GM21390 (cell line): ENCODE results near the gene CCL18.
"Not testable (repeated sequence)": the region's sequence is repeated elsewhere in the genome, so short reads cannot be mapped to it uniquely, and the experiment has no call there.

Experiments used
- ATAC-seq: cut with Tn5 transposase; IDR thresholded peaks from one replicate; pipeline ENCODE4 v1.9.1; 2021; ENCODE audit not compliant: unreplicated experiment

Gene CCL18

GRCh38 chr17:36099004-36099403 is 34.9 kb downstream of the CCL18 start:
- not testable (repeated sequence) for ATAC-seq

- peak; percentile 75 for ATAC-seq
Measured at GRCh38 chr17:36103401-36103975, 39.4 kb downstream of the CCL18 start, which contains the start of gene CCL4. Gene CCL4 (plus strand): TSS chr17:36103827. CDS start chr17:36103906, 79 bp downstream.

DNA sequence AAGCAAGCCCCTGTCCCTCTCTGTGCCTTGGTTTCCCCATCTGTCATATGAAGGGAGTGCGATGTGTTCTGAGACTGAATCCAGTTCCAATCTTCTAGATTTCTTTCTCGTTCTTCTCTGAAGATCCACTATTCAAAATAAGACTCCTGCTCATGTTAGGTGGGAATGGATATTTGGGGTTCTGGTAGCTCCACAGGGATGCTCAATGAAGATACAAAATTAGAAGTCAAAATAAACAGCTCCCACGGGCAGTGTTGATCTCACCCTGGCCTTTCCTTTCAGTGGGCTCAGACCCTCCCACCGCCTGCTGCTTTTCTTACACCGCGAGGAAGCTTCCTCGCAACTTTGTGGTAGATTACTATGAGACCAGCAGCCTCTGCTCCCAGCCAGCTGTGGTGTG is 40.2 kb downstream of the CCL18 start:
- not testable (repeated sequence) for ATAC-seq

DNA sequence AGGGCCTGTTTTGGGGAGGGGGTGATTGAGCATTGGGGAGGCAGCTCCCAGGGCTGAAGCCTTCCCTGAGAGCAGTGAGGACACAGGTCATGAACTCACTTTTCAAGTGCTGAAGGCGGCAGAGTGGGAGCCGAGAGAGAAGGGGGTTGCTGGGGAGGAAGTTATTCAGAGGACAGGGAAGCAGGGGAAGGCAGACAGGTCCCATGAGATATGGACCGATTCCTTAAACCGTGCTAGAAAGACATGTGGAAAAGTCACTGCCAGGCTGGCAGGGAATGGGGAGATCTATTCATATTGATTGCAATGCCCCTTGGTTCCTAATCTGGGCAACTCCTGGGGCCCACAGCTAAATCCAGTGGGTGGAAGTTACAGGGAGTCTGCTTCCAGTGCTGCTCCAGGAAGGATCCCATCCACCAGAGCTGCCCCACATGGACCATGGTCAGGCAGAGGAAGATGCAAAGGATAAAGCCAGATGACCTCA is 40.7 kb downstream of the CCL18 start:
- ATAC-seq: no peak

DNA sequence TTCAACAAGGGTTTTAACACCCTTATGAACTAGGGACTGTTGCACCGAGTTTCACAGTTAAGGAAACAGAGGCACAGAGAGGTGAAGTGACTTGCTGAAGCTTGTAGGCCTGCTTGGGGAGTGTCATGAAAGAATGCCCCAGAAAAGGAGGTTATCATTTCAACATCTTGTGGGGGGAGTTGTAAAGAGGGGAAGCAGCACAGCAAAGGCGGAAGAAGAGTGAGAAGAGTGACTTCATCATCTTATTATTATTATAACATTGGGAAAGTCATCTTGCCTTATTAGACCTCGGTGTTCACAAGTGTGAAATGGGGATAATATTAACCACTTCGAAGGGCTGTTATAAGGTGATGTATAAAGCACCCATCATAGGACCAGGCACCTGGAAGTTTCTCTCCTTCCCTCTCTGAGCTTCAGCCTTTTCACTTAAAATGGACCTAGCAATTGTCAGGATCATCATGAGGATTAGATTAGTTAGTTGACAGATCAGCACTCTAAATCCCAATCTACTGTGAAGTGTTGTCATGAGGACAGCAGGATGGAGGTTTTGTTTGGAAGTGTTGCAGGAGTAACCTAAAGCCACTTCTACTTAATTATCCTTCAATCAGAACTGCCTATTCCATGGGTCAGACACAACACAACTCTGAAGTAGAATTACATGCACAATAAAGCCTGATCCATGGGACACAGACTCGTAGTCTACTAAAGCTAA is 41.9 kb downstream of the CCL18 start:
- no peak for ATAC-seq

DNA sequence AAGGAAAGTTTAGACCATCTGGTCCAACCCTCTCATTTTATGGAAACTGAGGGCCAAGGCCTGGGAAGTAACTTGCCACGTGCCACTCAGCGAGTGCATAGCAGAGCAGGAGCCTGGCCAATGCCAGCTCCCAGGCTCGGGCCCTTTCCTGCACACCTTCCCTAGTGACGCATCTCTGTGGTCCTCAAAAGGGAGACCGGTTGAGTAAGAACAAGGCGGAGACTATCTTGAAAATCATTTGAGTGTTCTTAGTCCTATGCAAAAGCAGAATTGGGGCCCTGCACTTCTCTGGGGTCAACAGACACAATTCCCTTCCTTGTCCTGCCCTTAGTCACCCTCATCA is 42.4 kb downstream of the CCL18 start:
- no peak for ATAC-seq

- no peak for ATAC-seq
Measured at GRCh38 chr17:36107660-36108059, 43.6 kb downstream of the CCL18 start.

- ATAC-seq: not testable (repeated sequence)
Measured at GRCh38 chr17:36108265-36108664, 44.2 kb downstream of the CCL18 start.

GRCh38 chr17:36111068-36111490 is 47.0 kb downstream of the CCL18 start:
- no peak for ATAC-seq

GRCh38 chr17:36112572-36112971 is 48.5 kb downstream of the CCL18 start:
- ATAC-seq: no peak

DNA sequence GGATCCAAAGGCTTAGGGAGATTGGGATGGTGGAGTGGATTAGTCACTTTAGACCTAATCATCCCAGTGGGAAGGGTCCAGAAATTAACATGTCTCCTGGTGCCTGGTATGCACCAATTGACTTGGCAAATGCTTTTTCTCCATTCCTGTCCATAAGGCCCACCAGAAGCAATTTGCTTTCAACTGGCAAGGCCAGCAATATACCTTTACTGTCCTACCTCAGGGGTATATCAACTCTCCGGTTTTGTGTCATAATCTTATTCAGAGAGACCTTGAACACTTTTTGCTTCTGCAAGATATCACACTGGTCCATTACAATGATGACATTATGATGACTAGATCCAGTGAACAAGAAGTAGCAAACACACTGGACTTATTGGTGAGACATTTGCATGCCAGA is 49.1 kb downstream of the CCL18 start:
- ATAC-seq: not testable (repeated sequence)

DNA sequence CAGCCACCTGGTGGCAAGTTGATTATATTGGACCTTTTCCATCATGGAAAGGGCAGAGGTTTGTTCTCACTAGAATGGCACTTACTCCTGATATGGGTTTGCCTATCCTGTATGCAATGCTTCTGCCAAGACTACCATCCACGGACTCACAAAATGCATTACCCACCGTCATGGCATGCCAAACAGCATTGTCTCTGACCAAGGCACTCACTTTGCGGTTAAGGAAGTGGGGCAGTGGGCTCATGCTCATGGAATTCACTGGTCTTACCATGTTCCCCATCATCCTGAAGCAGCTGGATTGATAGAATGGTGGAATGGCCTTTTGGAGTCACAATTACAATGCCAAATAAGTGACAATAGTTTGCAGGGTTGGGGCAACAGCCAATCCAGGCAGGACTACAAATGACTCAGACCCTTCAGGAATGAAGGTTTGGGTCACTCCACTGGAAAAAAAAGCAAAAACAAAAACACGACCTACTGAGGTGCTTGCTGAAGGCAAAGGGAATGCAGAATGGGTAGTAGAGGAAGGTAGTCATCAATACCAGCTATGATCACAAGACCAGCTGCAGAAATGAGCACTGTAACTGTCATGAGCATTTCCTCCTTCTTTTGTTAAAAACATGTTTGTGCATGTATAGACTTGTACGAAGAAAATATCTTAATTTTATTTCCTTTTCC is 51.0 kb downstream of the CCL18 start:
- not testable (repeated sequence) for ATAC-seq

DNA sequence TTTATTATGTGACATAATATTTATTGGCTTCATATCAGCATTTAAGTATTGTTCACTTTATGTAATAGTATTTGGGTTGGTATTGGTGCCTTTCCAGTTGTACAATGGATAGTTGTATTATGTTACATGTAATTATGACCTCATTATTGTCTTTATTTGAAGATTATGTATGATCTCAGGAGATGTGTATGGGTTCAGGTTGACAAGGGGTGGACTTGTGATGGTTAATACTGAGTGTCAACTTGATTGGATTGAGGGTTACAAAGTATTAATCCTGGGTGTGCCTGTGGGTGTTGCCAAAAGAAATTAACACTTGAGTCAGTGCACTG is 51.5 kb downstream of the CCL18 start:
- not testable (repeated sequence) for ATAC-seq

DNA sequence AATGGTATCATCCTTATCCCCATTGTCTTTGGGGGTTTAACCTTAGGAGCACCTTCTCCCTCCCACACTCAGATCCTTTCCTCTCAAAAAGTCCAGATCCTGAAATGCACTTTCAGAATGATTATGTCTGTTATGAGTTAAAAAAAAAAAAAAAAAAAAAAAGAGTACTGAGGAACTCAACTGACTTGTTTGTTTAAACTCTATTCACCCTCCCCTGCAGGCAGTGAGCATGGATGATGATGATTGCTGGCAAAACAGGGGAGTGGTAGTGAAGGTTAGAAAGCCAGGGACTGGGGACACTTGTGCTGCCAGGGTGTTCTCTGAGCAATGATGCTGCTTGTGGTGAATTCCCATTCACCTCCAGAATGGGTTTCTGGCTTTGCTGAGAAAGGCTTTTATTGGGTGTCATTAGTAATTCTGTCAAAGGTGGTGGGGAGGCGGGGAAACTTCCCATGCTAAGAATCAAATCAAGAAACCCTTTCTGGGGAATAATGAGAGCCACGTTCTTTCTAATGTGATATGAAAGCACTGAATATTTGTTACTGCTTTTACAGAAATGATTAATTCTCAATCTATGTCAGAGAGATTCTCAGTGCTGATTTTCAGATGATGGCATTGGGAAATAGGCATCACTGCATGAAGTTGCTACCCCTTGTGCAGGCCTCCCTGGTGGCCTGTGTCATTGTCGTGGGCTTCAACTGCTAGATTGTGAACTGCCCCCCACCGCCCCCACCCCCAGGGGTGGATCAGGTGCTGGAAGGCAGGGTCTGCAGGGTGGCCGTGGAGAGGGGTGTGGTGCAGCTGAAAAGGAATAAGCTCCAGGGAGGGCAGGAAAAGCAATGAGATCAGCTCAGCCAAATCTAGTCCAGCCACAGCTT is 53.7 kb downstream of the CCL18 start:
- no peak for ATAC-seq

DNA sequence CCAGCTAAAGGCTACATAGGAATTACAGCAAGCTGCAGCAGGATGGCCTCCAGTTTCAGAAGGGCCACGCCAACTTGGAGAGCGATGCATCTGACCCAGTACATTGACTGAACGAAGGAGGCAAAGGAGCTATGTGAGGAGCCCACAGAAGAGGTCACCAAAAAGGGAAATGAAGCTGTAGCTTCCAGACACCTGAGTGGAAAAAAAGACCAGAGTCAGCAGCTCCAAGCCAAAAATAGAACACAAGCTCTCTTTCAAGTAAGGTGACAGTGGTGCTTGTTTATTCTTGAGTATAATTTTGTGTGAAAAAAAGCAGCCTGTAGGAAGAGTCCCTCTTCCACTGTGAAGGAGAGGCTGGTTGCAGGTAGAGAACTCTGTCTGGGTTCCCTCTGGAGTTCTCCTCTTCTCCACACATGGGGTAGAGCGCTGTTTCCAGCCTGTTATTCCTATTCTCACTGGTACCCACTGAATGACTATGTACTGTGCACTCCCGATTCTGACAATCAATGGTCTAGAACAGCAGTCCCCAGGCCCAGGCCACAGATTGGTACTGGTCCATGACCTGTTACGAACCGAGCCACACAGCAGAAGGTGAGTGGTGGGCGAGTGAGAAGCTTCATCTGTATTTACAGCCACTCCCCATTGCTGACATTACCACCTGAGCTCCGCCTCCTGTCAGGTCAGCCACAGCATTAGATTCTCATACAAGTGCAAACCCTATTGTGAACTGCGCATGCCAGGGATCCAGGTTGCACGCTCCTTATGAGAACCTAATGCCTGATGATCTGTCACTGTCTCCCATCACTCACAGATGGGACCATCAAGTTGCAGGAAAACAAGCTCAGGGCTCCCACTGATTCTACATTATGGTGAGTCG is 54.6 kb downstream of the CCL18 start:
- no peak for ATAC-seq

DNA sequence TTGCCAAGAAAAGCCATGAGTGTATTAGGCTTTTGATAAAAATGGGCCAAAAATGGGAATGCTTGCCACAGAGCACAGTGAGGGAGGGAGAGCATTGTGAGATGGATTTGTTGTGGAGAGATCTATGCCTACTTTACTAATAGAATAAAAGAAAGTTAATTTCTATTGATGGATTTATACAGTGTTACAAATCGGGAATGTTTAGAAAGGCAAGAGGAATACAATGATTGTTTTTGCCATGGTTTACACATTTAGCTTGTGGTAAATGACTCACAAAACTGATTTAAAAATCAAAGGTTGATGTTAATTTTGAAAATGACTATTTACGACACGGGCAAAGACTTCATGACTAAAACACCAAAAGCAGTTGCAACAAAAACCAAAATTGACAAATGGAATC is 56.1 kb downstream of the CCL18 start:
- ATAC-seq: no peak

- ATAC-seq: not testable (repeated sequence)
Measured at GRCh38 chr17:36121099-36121498, 57.0 kb downstream of the CCL18 start.
